Neutrophil (primary cell): ENCODE data around the gene AP1S2.

Experiments
- H3K27ac ChIP-seq: fragments of 200-600 bp; sonication (generic); 2 replicates; pipeline ENCODE4 v1.5.1; 2016; ENCODE audit warnings: mild to moderate bottlenecking, moderate library complexity
- H3K27me3 ChIP-seq: fragments of 200-600 bp; sonication (generic); 2 replicates; pipeline ENCODE4 v1.6.0; 2016; ENCODE audit warnings: mild to moderate bottlenecking
- H3K36me3 ChIP-seq: fragments of 200-600 bp; sonication (generic); 2 replicates; pipeline ENCODE4 v1.5.1; 2017
- H3K4me1 ChIP-seq, 2 experiments: fragments of 200-600 bp in 1 of 2; sonication (generic) in 1 of 2; 1 replicate in 1 of 2; 2 replicates in 1 of 2; pipeline versions ENCODE4 v1.5.1 to v1.6.1; 2013 to 2016; ENCODE audit warnings: low read depth in 1 of 2, low read length in 1 of 2, mild to moderate bottlenecking in 1 of 2, moderate library complexity in 1 of 2; ENCODE audit not compliant: control insufficient read depth in 1 of 2, insufficient read depth in 1 of 2
- H3K4me3 ChIP-seq, 2 experiments: fragments of 200-600 bp in 1 of 2; sonication (generic) in 1 of 2; 1 replicate in 1 of 2; 2 replicates in 1 of 2; pipeline ENCODE4 v1.5.1; 2013 to 2016; ENCODE audit warnings: low read depth in 1 of 2, low read length in 1 of 2, mild to moderate bottlenecking in 1 of 2, moderate library complexity in 1 of 2
- H3K9me3 ChIP-seq: fragments of 200-600 bp; sonication (generic); 2 replicates; pipeline ENCODE4 v1.5.1; 2016
- CTCF ChIP-seq: fragments of 200-600 bp; sonication (generic); IDR thresholded peaks from 2 replicates; pipeline ENCODE4 v1.5.1; 2016; ENCODE audit warnings: antibody characterized with exemption

Gene AP1S2

DNA sequence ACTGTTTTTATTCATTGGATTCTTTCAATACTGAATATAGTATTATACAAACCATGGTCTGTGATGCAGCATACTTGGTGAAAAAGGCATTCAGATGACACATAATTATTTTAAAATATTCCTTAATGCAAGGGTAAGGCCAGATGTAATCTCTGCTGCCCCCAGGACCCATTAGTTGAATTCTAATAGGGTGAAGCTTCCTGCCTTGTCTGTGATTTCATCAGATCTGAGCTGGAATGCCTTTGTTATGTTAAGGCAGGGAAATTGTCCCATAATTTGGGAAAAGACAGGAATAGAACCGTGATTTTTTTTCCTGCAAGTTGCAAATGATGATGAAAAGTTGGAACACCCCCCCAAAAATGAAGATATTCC is 38.2 kb downstream of the AP1S2 start:
- no peak for TF ChIP-seq CTCF
- Histone ChIP-seq H3K27me3 (no peaks in the 10 kb centered on the region), H3K4me3 (no peak overlapping the region), H3K9me3 (no peaks in the 10 kb centered on the region), H3K27ac (peak overlapping the region; percentile 74), H3K4me1 (peaks cover 35 to 47% of the 10 kb centered on the region in 2 experiments), H3K36me3 (peaks cover 12% of the 10 kb centered on the region)

- Histone ChIP-seq H3K9me3 (no peaks in the 10 kb centered on the region), H3K36me3 (peaks cover 12% of the 10 kb centered on the region), H3K4me3 (no peak overlapping the region), H3K27me3 (no peaks in the 10 kb centered on the region), H3K4me1 (peaks cover 35 to 47% of the 10 kb centered on the region in 2 experiments), H3K27ac (peak overlapping the region; percentile 74)
- peak; percentile 56 for TF ChIP-seq CTCF
Observed at GRCh38 chrX:15815779-15816437, 38.7 kb downstream of the AP1S2 start.

GRCh38 chrX:15814771-15815365 is 39.7 kb downstream of the AP1S2 start:
- Histone ChIP-seq H3K9me3 (no peaks in the 10 kb centered on the region), H3K4me1 (peaks cover 35 to 47% of the 10 kb centered on the region in 2 experiments), H3K4me3 (no peak overlapping the region), H3K36me3 (peaks cover 8% of the 10 kb centered on the region), H3K27ac (peak overlapping the region; percentile 74), H3K27me3 (no peaks in the 10 kb centered on the region)
- no peak for TF ChIP-seq CTCF

- no peaks in the 10 kb centered on the region for H3K27me3 ChIP-seq
- H3K4me3 ChIP-seq = no peak overlapping the region
- no peak for TF ChIP-seq CTCF
- H3K9me3 ChIP-seq = no peaks in the 10 kb centered on the region
- H3K27ac ChIP-seq = no peak overlapping the region
- peaks cover 35 to 47% of the 10 kb centered on the region in 2 experiments for H3K4me1 ChIP-seq
- H3K36me3 ChIP-seq = peaks cover 11% of the 10 kb centered on the region
Observed at GRCh38 chrX:15813416-15813815, 41.2 kb downstream of the AP1S2 start.

GRCh38 chrX:15812192-15812938 is 42.2 kb downstream of the AP1S2 start:
- no peak overlapping the region for H3K4me3 ChIP-seq
- H3K9me3 ChIP-seq = no peaks in the 10 kb centered on the region
- H3K27me3 ChIP-seq = no peaks in the 10 kb centered on the region
- peaks cover 11% of the 10 kb centered on the region for H3K36me3 ChIP-seq
- peak overlapping the region; percentile 54 for H3K27ac ChIP-seq
- TF ChIP-seq CTCF = no peak
- peaks cover 35 to 44% of the 10 kb centered on the region in 2 experiments for H3K4me1 ChIP-seq
